HG02759 (cell line): ENCODE results near the gene ZNRF3.

Experiments
- ATAC-seq: cut with Tn5 transposase; IDR thresholded peaks from one replicate; pipeline ENCODE4 v1.9.1; 2021; ENCODE audit warnings: mild to moderate bottlenecking, moderate library complexity; ENCODE audit not compliant: unreplicated experiment

ZNRF3 gene

GRCh38 chr22:29106839-29107238 is 223.5 kb downstream of the ZNRF3 start:
- ATAC-seq, result no peak
